Neutrophil (primary cell): ENCODE results near the gene PTPMT1.

Source experiments
- H3K27ac ChIP-seq: fragments of 200-600 bp; sonication (generic); 2 replicates; pipeline ENCODE4 v1.5.1; 2016; ENCODE audit warnings: mild to moderate bottlenecking, moderate library complexity
- H3K27me3 ChIP-seq: fragments of 200-600 bp; sonication (generic); 2 replicates; pipeline ENCODE4 v1.6.0; 2016; ENCODE audit warnings: mild to moderate bottlenecking
- H3K36me3 ChIP-seq: fragments of 200-600 bp; sonication (generic); 2 replicates; pipeline ENCODE4 v1.5.1; 2017
- H3K4me1 ChIP-seq, 2 experiments: fragments of 200-600 bp in 1 of 2; sonication (generic) in 1 of 2; 1 replicate in 1 of 2; 2 replicates in 1 of 2; pipeline versions ENCODE4 v1.5.1 to v1.6.1; 2013 to 2016; ENCODE audit warnings: low read depth in 1 of 2, low read length in 1 of 2, mild to moderate bottlenecking in 1 of 2, moderate library complexity in 1 of 2; ENCODE audit not compliant: control insufficient read depth in 1 of 2, insufficient read depth in 1 of 2
- H3K4me3 ChIP-seq, 2 experiments: fragments of 200-600 bp in 1 of 2; sonication (generic) in 1 of 2; 1 replicate in 1 of 2; 2 replicates in 1 of 2; pipeline ENCODE4 v1.5.1; 2013 to 2016; ENCODE audit warnings: low read depth in 1 of 2, low read length in 1 of 2, mild to moderate bottlenecking in 1 of 2, moderate library complexity in 1 of 2
- H3K9me3 ChIP-seq: fragments of 200-600 bp; sonication (generic); 2 replicates; pipeline ENCODE4 v1.5.1; 2016
- TF ChIP-seq, protein P1 (sequence below): fragments of 200-600 bp; sonication (generic); IDR thresholded peaks from 2 replicates; pipeline ENCODE4 v1.5.1; 2016; ENCODE audit warnings: antibody characterized with exemption

The PTPMT1 gene

DNA sequence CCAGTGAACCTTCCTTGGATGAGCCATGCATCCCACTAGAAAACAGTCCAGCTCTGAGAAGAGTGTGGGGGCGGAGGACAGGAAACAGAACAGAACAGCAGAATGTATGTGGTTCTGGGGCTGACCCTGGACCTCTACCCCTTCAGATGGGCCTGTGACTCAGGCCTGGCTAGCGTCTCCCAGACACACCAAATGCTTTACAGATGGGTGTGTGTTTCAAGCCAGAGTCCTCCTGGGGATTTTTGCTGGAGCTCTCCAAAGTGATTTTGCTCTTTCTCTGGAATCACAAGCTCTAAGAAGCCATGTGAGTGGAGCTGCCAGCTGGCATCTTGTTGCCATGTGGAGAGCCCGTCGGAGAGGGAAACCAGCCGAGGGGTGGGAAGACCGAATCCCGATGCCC, 42.0 kb downstream of the PTPMT1 start:
- Histone ChIP-seq H3K36me3 (peaks cover 17% of the 10 kb centered on the region), H3K27me3 (no peaks in the 10 kb centered on the region), H3K27ac (no peak overlapping the region), H3K9me3 (no peaks in the 10 kb centered on the region), H3K4me3 (no peak overlapping the region), H3K4me1 (no peaks in the 10 kb centered on the region)
- TF ChIP-seq, protein P1, sequence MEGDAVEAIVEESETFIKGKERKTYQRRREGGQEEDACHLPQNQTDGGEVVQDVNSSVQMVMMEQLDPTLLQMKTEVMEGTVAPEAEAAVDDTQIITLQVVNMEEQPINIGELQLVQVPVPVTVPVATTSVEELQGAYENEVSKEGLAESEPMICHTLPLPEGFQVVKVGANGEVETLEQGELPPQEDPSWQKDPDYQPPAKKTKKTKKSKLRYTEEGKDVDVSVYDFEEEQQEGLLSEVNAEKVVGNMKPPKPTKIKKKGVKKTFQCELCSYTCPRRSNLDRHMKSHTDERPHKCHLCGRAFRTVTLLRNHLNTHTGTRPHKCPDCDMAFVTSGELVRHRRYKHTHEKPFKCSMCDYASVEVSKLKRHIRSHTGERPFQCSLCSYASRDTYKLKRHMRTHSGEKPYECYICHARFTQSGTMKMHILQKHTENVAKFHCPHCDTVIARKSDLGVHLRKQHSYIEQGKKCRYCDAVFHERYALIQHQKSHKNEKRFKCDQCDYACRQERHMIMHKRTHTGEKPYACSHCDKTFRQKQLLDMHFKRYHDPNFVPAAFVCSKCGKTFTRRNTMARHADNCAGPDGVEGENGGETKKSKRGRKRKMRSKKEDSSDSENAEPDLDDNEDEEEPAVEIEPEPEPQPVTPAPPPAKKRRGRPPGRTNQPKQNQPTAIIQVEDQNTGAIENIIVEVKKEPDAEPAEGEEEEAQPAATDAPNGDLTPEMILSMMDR = no peak

DNA sequence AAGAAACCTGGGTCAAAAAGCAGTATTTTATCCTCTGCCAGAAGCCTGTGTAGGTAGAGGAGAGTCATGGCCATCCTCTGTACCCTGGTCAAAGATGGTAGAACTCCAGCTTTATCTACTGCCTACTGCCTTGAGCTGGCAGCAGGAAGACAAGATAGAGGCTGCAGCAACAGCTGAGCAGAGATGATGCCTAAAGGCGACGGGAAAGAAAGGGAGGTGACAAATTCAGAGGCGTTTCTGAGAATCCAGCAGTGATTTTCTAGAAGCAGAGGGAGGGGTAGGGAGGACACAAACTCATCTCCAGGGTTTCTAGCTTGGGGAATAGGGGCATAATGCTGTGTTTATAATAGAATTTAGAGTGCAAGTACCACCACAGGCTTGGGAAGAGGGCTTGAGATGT, 44.3 kb downstream of the PTPMT1 start:
- no peak overlapping the region for H3K27ac ChIP-seq
- H3K4me3 ChIP-seq = no peak overlapping the region
- peaks cover 17% of the 10 kb centered on the region for H3K36me3 ChIP-seq
- H3K9me3 ChIP-seq = no peaks in the 10 kb centered on the region
- no peaks in the 10 kb centered on the region for H3K27me3 ChIP-seq
- TF ChIP-seq, protein P1 = no peak
- H3K4me1 ChIP-seq = no peaks in the 10 kb centered on the region

DNA sequence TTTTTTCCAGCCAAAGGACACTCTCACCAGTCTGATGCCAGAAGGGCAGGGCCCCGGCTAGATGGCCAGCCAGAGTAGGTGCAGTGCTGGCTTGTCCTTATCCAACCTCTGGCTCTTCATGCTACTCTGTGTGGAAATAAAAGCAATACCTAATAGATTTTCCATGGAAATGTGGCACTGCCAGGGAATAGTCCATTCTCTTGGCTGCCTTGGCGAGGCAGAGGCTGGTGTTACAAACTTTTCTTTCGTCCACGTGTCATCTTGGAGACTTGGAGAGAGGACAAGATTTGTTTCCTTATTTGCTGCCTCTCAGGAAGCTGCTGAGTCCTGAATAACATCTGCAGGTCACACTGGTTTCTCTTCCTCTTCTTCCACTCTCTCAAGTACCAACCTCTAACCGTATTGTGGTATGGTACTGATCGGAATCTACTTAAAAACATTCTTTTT, 46.0 kb downstream of the PTPMT1 start:
- H3K4me3 ChIP-seq = no peak overlapping the region
- no peaks in the 10 kb centered on the region for H3K9me3 ChIP-seq
- H3K36me3 ChIP-seq = peaks cover 17% of the 10 kb centered on the region
- H3K4me1 ChIP-seq = no peaks in the 10 kb centered on the region
- H3K27ac ChIP-seq = no peak overlapping the region
- TF ChIP-seq, protein P1 = no peak
- H3K27me3 ChIP-seq = no peaks in the 10 kb centered on the region

DNA sequence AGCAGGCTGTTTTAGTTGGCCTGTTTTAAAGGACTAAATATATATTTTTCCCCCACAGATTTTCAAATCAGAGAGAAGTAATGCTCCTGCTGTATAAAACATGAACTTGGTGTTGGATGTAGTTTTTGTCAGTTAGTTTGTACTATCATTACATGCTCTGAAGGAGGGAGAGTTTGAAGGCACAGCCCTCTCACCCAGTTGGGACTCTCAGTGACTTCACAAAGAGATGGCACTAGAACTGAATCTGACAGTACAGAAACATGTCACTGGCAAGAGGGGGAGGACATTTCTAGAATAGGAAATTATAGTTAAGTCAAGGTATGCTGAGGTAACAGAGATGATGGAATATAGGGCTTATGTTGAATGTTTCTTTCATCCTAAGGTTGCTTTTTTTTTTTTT, 49.9 kb downstream of the PTPMT1 start:
- TF ChIP-seq, protein P1 = no peak
- Histone ChIP-seq H3K27ac (no peak overlapping the region), H3K36me3 (peaks cover 39% of the 10 kb centered on the region), H3K27me3 (no peaks in the 10 kb centered on the region), H3K9me3 (no peaks in the 10 kb centered on the region), H3K4me1 (no peaks in the 10 kb centered on the region), H3K4me3 (no peak overlapping the region)

DNA sequence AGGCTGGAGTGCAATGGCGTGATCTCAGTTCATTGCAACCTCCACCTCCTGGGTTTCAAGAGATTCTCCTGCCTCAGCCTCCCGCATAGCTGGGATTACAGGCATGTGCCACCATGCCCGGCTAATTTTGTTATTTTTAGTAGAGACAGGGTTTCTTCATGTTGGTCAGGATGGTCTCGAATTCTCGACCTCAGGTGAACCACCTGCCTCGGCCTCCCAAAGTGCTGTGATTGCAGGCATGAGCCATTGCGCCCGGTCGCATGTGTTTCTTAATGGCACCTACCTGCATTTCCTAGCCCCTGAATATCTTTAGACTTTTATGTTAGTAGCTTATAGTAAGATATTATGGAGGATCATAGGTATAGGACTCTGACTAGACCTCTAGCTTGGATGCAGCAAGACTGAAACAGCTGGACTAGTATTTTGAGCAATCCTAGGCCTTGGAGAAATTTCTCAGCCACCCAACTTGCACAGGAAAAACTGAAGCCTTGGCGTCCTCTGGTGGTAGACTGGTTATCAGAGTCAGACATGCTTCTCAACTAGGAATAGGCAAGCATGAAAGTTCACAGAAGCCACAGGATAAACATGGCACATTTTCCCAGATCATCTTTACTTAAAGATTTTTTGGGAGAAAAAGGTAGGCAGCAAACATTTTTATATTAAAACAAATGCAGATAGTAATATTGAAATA, 51.5 kb downstream of the PTPMT1 start:
- peaks cover 43% of the 10 kb centered on the region for H3K36me3 ChIP-seq
- no peaks in the 10 kb centered on the region for H3K27me3 ChIP-seq
- H3K27ac ChIP-seq = no peak overlapping the region
- H3K9me3 ChIP-seq = no peaks in the 10 kb centered on the region
- TF ChIP-seq, protein P1 = no peak
- H3K4me1 ChIP-seq = no peaks in the 10 kb centered on the region
- no peak overlapping the region for H3K4me3 ChIP-seq
